SK-N-DZ (cell line): ENCODE results near the gene RBM34. TPM values are rescaled to one million over a fixed set of nuclear protein-coding genes. Genes with fewer than 3 reads are reported as not detected.
"Not testable (repeated sequence)": the region's sequence is repeated elsewhere in the genome, so short reads cannot be mapped to it uniquely, and the experiment has no call there.

ENCODE experiments used
- DNase-seq: peaks from one replicate; pipeline ENCODE4 v3.0.0-alpha.2; 2015; ENCODE audit warnings: low spot score
- polyA plus RNA-seq, 2 experiments: library from polyadenylated mRNA; depleted of rRNA; stranded (reverse); fragments of >200 nt; gene quantifications; 2 replicates each; pipeline ENCODE4 v1.2.3, GENCODE V29; 2014

RBM34 gene
- 62.2 and 128 TPM in 2 replicates for polyA plus RNA-seq (2014; cell fraction: cytosol; rRNA removed)
- 54.2 and 66.8 TPM in 2 replicates for polyA plus RNA-seq (2014; cell fraction: nucleus; rRNA removed)

- peak; percentile 87 for DNase-seq
These were observed at the start of gene RBM34 for GRCh38 chr1:235160957-235161684. Gene RBM34, minus strand, starts transcription at chr1:235161250. Its CDS starts 24 bp downstream, at chr1:235161226.

- DNase-seq: no peak
These were observed 46.1 kb upstream of the RBM34 start for GRCh38 chr1:235207209-235207565.

- DNase-seq: no peak
These were observed 45.6 kb upstream of the RBM34 start for GRCh38 chr1:235206533-235207208.

- no peak for DNase-seq
These were observed 44.6 kb upstream of the RBM34 start for GRCh38 chr1:235205687-235206086.

GRCh38 chr1:235203428-235203827, 42.4 kb upstream of the RBM34 start:
- no peak for DNase-seq

- not testable (repeated sequence) for DNase-seq
These were observed 41.4 kb upstream of the RBM34 start for GRCh38 chr1:235202447-235202846.

- DNase-seq: no peak
These were observed 38.4 kb upstream of the RBM34 start for GRCh38 chr1:235199441-235199840.

GRCh38 chr1:235190431-235190830, 29.4 kb upstream of the RBM34 start:
- DNase-seq: no peak

GRCh38 chr1:235187316-235187715, 26.3 kb upstream of the RBM34 start:
- no peak for DNase-seq

- DNase-seq: no peak
These were observed 20.7 kb upstream of the RBM34 start for GRCh38 chr1:235181561-235182245.

GRCh38 chr1:235180916-235181460, 19.9 kb upstream of the RBM34 start:
- no peak for DNase-seq

- no peak for DNase-seq
These were observed 15.4 kb upstream of the RBM34 start for GRCh38 chr1:235176486-235176885.

- no peak for DNase-seq
These were observed 8.9 kb upstream of the RBM34 start for GRCh38 chr1:235169986-235170385.

GRCh38 chr1:235168375-235168774, 7.3 kb upstream of the RBM34 start:
- DNase-seq: no peak

GRCh38 chr1:235161685-235162327, 756 bp upstream of the RBM34 start:
- DNase-seq: peak; percentile 6

- no peak for DNase-seq
These were observed 580 bp downstream of the RBM34 start for GRCh38 chr1:235160383-235160956.

GRCh38 chr1:235159930-235160329, 1.1 kb downstream of the RBM34 start:
- DNase-seq: not testable (repeated sequence)

- not testable (repeated sequence) for DNase-seq
These were observed 1.8 kb downstream of the RBM34 start for GRCh38 chr1:235159284-235159683.

GRCh38 chr1:235158680-235159079, 2.4 kb downstream of the RBM34 start:
- no peak for DNase-seq

- no peak for DNase-seq
These were observed 3.9 kb downstream of the RBM34 start for GRCh38 chr1:235157150-235157549.

- DNase-seq: no peak
These were observed 4.3 kb downstream of the RBM34 start for GRCh38 chr1:235156740-235157139.
